Left hindlimb (tissue), 1 donor: ENCODE measurements around the gene VGLL4.
A peak's percentile ranks its signal among the peaks of the same experiment; 100 is the strongest.
"Not testable (repeated sequence)": the region's sequence is repeated elsewhere in the genome, so short reads cannot be mapped to it uniquely, and the experiment has no call there.

Experiments
- DNase-seq: peaks from one replicate; pipeline ENCODE4 v3.0.0-alpha.2; 2018

The VGLL4 gene

DNA sequence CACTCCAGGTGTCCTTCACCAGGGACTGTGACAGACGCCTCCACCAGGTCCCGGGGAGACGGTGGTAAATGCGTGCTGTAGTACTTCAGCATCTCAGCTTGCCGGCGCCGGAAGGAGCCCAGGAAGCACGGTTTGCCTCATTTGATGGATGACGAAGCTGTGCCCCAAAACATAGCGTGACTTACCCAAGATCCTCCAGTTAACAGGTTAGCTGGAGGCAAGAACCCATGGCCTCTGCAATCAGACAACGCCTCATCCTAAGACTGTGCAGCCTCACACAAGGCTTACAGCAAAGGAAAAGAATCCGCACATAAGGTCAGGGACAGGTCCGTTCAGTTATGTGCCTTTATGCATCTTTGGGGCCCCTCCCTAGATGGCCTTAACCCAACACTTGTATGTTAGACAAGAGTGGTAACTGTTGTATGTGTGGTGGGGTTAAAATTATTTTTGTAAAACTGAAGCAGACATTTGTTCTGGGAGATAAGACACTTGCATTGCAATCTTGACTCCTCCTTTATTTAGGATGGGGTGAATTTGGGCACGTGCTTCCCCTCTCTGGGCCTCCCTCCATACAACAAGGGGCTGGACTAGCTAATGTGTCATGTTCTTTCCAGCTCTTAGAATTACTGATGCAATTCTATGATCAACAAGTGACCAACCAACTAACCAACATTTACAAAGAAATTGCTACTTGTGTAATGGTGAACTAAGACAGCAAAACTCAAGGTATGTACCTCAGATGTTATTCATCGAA lies 39.4 kb downstream of the VGLL4 start:
- no peak for DNase-seq

DNA sequence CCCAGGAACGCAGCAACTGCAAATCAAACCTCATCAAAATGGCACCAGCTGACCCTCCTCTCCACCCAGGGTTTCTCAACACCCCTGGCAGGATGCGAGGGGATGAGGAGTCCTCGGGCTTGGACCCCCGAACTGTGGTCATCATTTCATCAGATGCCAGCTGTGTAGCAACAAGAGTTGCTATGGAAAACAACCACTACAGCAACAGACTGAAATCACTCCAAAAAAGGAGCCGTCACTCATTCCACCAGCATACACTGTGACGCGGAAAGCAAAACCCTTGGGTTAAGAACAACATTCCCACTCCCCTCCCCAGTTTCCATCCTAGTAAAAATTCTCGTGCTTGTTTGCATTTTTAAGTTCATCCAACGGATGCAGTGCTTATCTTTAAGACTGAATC lies 40.1 kb downstream of the VGLL4 start:
- peak; percentile 74 for DNase-seq

DNA sequence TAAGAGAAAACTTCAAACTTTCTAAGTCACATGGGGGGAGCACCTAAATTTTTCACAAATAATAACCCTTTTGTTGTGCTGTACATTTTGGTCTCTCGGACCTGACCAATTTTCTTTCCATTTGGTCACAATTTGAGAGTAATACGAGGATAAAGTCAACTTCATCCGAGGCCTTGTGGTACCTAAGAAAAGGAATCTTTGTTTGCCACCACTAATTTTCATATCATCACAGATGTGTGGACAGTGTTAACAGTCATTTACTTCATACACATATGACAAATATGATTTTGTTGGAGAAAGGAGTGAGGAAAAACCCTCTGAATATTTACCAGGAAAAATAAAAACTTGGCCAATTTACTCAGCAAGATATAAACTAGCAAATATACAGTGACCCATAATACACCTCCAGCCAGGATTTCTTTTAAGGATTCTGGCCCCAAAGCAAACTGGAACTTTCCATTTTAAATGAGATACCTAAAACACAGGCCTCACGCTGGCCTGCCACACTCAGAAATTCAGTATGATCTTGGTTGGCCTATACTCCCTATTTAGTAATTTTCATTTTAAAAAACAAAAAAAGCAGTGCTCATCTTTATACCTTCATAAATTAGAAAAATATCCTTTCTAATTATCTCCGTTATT lies 40.7 kb downstream of the VGLL4 start:
- no peak for DNase-seq

DNA sequence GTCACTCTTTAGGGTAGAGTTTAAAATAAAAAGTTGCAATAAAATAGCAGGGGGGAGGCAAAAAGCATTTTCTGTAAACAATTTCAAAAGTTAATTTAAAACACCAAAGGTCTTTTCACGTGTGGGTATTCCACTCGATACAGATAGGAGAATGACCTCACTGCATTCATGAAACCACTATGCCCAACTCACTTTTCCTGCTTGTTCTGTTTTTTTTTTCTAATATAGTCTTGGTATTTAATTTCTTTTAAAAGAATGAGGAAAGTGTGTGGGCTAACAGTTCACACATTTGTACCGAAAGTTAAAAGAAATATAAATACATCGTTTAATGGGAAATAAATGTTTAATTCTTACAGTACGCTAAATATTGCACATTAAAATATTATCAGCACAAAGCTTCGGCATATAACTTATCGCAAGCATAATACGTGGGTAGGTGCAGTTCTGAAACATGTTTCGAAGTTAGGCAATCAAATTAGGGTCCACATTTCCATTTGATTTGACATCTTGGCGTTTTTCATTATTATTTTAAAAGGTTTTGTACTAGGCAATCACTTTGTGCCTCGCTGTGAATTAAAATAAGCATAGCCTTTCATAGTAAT lies 41.4 kb downstream of the VGLL4 start:
- no peak for DNase-seq

DNA sequence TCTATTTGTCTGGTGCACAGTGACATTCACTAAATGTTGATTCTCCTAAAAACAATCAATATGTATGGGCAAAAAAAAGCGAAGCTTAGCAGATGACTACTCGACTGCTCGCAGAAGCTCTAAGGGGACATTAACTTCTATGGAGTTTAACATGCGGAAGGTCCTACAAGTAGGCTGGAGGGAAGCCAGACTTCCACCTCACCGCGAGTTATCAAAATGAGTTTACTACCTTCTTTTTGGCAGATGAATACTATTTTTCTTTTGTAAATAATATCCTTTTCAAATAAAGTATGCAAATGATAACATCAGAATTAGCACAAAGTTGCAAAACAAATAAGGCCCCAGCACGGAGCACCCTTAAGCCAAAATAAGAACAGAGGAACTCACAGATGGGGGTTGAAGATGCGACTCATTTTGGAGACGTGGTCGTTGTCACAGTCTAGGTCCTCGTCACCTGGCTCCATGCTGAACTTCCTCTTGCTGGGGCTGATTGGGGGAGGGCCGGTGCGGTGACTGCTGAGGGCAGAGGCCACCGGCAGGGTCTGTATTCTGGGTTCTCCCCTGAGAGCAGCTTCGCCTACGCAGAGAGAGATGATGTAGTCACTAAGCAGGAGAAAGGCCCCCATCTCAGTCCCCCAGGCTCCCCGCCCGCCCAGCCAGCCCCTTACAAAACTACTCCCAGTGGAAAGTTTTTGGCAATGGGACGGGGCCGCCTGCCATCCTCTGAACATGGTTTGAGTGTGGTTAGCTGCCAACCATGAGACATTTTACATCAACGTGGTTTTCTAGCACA lies 42.1 kb downstream of the VGLL4 start:
- DNase-seq, result peak; percentile 78

DNA sequence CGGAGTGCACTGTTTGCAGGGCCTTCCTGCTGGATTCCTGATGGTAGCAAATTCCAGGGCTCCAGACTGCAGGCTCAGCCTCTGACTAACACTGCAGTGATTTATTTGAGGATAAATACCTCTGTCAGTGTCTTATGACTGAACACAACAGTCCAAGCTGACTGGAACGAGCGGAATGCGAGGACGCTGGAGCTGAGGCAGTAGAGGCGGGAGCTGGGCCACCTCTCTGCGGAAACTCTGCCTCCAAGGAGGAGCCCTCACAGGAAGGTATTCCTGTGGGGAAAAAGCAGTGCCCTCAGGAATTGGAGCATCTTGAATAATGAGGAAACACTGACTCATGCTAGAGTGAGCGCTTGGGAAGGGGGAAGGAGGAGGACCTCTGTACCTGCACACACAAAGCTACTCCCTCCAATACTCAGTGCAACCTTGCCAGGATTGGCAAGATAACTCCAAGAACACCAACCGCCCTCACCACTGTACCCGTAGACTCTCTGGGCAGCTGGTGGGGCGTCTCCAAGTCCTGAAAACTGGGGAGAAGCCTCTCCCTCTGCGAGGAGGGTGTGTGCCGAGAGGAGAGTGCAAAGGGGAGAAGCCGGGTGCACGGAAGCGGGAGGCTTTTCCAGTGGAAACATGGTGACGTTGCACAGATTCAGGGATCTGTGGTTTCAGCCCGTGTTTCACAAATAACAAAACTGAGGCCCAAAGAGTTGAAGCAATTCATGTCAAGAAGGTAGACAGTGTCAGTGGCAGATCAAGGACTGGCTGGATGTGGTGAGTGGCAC lies 43.0 kb downstream of the VGLL4 start:
- peak; percentile 79 for DNase-seq

DNA sequence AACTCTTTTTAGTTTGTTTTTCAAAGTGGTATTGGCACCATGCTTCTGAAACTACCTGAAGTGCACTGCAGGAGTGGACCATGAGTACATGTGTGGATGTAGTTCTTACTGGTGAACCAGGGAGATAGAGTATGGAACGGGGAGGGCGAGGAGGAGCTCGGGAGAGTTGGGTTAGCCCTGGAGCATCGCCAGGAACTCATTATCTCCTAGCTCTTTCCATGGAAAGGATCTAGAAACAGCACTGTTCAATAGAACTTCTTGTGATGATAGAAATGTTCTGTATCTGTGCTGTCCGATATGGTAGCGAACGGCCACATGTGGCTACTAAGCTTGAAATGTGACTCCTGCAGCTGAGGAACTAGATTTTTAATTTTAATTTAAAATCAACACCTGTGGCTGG lies 47.3 kb downstream of the VGLL4 start:
- DNase-seq, result no peak

DNA sequence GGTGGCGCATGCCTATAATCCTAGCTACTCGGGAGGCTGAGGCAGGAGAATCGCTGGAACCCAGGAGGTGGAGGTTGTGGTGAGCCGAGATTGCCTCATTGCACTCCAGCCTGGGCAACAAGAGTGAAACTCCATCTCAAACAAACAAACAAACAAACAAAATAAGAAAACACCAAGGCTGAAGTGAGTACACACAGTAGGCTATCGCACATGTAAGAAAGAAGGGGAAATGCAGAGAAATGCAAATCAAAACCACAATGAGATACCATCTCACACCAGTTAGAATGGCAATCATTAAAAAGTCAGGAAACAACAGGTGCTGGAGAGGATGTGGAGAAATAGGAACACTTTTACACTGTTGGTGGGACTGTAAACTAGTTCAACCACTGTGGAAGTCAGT lies 48.7 kb downstream of the VGLL4 start:
- not testable (repeated sequence) for DNase-seq

DNA sequence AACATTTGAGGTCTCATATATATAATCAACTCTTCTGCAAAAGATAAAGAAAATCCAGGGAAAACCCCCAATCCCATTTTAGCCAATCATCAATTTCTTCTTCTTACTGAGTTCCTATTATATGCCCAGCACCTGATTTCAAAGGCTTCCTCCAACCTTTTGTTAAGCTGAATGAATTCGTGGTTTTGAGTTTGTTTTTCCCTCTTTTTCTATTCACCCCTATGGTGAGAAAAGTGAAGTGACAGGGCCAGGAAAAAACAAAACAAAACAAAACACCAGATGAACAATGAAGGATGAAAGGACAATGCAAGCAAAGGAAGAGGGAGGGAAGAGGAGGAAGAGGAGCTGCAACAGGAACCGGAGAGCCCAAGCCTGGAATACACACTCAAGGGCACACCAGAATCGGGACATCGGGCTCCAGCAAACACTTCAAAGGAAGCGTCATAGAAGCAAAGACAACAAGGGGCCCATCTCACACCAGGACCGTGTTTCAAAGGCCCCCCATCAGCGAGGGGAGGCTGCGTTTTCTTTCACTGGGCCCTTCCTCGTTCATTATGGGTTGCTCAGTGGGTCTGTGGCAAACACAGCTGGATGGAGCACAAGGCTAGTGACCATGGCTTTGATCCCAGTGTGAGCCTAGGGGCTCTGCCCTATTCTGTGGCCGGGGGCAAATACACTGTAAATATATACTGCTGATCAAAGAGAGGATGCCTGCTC lies 50.2 kb downstream of the VGLL4 start:
- no peak for DNase-seq

DNA sequence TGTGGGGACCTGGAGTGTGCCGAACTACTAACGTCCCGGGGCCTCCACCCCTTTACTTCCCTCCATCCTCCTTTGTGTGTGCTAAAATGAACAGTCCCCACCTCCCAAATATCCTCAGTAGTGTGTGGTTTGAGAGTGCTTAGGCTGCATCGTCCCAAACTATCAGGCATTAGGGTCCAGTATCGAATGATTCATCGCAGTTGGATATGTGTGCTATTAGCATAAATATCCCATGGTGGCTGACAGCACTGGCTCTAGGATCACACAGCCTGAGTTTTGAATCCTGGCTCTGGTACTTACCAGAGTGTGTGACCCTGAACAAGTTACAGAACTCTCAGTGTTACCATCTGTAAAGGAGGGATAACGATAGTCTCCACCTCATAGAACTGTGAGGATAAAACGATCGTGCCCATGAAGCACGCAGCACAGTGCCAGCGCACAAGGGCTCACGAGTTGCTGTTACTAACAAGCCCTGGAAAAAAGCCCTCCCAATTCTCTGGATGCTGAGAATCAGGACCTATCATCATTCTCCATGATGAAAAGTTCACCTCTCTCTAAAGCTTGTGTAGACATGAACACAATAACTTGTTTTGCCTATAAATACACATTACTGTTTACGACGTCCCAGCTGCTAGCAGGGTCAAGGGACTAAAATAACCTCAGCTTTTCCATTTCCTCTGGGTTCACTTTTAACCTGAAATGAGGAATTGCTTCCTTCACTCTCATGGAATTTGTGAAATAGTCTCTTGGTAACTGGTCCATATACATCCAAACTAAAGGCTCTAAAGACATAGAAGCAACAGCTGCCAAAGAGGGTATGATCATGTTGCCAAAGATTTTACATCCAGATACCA lies 51.0 kb downstream of the VGLL4 start:
- DNase-seq, result no peak

DNA sequence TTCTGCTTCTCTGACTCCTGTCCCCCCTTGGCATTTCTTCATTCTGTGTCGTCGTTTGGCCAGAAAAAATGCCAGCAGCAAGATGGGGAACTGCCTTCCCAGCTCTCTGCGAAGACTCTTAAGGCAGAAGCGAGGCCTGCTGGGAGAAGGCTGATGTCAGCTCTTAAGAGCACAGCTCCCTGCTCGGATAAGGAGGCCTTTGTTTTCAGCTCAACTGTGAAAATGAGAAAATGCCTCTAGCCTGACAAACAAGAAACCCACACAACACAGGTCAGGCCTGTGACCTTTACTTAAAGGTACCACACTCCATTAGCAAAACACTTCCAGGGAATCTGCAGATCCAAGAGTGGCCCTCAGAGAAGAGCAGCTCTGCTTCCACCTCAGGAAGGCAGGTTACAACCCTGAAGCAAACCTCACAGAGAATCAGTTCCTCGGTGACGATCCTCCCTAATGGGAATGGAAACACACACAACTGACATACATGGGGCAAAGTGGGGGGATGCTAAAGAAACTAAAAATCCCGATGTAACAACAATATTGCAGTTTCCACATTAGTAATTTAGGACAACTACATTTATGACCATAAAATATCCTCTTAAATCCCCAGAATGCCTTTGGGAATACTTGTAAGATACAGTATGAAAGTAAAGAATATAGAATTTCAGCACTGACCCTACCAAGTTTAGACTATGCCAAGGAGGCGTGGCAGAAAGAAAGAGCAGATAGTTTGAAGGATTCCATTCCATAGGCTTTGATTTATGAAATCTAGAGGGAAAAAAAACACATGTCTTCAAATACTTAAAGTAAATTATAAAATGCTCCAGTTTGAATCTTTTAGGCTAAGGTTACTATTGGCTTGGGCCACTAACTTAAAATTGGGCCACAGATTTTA lies 52.1 kb downstream of the VGLL4 start:
- no peak for DNase-seq

DNA sequence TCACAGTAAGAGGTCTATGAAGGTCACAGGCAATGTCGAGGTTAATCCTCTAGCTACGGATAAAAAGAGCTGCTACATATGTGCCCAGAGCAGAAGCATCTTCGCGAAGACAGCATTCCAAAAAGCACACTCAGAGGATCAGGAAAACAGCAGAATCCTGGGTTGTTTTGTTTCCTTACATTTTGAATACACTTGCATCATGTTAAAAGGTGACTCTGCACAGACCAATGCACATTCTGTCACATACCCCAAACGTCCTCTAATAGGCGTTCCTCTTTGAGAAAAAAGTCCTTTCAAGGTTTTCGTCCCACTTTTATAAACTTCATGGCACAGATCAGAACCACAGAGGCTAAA lies 52.7 kb downstream of the VGLL4 start:
- no peak for DNase-seq

DNA sequence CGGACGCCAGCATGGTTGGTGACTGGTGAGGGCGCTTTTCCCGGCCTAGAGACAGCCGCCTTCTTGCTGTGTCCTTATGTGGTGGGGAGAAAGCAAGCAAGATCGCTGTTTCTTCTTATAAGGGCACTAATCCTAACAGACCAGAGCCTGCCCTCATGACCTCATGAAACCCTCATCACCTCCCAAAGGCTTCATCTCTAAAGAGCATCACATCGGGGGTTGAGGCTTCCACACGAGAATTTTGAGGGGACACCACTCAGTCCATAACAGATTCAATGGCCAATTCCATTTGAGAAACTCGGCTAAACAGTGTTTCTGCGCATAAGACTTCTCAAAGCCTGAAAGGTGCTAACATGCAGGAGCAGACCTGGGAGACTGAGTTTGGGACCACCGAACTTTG lies 54.0 kb downstream of the VGLL4 start:
- no peak for DNase-seq

DNA sequence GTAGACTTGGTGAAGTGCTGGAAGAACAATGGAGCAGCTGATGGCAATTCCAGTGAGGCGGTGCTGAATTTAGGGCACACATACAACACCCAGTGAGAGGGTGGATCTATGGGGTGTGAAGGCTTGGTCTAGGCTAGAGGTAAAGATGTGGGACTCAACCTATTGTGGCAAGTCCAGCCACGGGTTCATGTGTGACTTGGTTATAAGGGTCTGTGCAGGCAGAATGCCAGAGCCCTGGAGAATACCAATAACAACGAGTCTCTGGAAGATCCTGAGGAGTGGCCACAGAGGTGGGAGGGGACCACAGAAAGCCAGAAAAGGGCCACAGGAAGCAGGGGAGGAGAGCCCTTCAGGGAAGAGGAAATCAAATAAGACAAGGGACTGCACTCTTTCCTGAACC lies 55.0 kb downstream of the VGLL4 start:
- no peak for DNase-seq

DNA sequence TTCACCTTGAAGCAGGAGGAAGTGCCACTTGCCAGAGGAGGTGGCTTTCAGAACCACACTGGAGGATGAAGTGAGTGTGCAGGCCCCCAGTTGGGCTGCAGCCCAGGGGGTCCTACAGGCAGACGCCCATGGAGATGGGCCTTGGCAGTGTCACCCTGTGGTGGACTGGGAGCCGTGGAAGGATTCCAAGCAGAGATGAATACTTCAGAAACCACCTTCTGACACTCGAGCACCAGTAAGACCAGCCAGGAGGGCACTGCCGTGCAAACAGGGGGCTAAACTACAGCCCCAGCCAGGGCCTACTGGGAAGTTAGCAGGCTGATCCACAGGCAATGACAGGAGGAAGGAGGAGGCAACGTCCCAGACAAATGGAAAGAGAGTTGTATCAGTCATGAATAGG lies 55.4 kb downstream of the VGLL4 start:
- DNase-seq, result no peak

DNA sequence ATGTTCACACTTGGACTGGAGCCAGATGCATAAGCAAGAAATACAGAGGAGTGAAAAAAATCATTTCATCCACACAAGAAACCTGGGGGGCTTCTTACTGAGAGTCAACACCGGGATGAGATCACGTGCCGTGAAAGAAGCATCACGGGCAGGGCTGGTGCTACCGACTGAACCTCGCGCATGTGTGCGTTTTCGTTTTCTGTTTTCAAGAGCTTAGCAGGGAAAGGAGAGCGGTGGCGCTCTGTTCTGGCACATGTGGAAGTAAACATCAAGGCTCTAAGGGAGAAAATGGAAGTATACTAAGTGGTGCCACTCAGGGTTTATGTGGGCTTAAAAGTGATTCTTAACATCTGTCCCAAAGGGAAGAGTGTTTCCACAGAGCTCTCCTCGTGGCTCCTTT lies 55.9 kb downstream of the VGLL4 start:
- DNase-seq, result no peak

DNA sequence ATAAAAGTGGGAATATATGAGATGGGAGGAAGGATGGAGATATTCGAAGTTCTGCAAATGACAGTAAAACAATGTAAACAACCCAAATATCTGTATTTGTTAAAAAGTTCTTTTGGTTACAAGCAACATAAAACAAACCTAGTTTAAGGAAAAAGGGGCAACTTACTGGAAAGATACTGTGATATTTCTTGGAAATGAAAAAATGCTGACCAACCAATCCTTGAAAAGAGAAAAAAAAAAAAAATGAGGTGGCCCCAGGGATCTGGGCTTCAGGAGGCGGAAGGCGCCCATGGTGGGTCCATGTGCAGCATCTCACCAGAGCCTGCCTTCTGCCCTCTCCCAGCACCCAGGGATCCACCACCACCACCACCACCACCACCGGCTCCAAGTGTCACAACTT lies 59.1 kb downstream of the VGLL4 start:
- DNase-seq, result no peak

DNA sequence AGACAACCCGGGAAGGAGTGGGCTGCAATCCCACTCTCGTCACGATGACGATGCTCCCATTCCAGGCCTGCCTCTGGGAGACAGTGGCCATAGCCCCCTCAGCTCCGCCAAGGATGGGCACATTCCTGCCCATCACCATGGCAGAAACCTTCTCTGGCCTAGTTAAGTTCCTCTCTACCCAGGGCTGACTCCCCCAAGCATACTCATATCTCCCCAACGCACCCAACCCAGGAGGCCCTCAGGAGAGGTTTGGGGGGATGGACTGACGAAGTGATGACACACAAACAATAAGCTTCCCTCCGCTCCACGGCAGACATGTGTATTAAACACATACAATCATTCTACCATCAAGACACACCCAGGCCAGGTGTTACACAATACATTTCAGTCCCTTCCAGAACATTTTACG lies 60.1 kb downstream of the VGLL4 start:
- peak; percentile 71 for DNase-seq

DNA sequence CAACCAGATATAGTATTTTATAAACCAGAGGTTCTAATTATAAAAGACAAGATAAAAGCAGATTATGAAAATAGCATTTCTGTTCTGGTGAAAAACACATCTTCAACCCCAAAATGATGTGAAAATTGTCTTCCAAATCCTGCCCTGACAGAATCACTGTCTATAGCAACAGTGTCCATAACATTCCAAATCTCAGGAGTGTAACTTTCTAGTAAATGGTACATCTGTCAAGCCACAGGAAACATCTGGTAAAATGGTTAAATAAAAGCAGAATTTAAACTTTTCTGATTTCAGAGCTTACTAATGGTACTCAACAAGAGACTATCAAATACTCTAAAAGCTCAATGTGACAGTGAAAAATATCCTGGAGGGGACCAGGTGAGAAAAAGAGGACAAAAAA lies 60.5 kb downstream of the VGLL4 start:
- no peak for DNase-seq
